Measurements from ENCODE around the gene TBC1D10A.

Gene TBC1D10A

DNA sequence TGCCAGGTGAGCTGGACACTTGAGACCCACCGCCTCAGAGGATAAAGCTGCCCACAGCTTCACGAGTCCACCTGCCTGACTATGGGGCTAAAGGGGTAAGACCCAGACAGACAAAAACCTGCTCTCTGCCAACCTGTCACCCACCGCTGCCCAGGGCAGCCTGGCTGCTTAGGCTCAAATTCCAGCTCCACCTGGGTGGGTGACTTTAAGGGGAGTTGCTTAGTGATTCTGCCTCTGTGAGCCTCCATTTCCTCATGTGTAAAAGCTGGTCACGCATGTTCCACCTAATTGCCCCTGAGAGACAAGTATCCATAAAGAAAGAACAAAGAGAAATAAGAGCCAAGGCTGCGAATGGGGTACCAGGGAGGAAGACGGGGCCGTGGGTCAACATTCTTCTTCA, 33.7 kb downstream of the TBC1D10A start:
- TF ChIP-seq, protein P1, sequence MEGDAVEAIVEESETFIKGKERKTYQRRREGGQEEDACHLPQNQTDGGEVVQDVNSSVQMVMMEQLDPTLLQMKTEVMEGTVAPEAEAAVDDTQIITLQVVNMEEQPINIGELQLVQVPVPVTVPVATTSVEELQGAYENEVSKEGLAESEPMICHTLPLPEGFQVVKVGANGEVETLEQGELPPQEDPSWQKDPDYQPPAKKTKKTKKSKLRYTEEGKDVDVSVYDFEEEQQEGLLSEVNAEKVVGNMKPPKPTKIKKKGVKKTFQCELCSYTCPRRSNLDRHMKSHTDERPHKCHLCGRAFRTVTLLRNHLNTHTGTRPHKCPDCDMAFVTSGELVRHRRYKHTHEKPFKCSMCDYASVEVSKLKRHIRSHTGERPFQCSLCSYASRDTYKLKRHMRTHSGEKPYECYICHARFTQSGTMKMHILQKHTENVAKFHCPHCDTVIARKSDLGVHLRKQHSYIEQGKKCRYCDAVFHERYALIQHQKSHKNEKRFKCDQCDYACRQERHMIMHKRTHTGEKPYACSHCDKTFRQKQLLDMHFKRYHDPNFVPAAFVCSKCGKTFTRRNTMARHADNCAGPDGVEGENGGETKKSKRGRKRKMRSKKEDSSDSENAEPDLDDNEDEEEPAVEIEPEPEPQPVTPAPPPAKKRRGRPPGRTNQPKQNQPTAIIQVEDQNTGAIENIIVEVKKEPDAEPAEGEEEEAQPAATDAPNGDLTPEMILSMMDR (IDR thresholded peaks at IDR 0.05; ENCODE audit: low read depth, low read length) = no peak
- H3K4me3 ChIP-seq (ENCODE audit: low read depth, low read length) = no peak overlapping the region

DNA sequence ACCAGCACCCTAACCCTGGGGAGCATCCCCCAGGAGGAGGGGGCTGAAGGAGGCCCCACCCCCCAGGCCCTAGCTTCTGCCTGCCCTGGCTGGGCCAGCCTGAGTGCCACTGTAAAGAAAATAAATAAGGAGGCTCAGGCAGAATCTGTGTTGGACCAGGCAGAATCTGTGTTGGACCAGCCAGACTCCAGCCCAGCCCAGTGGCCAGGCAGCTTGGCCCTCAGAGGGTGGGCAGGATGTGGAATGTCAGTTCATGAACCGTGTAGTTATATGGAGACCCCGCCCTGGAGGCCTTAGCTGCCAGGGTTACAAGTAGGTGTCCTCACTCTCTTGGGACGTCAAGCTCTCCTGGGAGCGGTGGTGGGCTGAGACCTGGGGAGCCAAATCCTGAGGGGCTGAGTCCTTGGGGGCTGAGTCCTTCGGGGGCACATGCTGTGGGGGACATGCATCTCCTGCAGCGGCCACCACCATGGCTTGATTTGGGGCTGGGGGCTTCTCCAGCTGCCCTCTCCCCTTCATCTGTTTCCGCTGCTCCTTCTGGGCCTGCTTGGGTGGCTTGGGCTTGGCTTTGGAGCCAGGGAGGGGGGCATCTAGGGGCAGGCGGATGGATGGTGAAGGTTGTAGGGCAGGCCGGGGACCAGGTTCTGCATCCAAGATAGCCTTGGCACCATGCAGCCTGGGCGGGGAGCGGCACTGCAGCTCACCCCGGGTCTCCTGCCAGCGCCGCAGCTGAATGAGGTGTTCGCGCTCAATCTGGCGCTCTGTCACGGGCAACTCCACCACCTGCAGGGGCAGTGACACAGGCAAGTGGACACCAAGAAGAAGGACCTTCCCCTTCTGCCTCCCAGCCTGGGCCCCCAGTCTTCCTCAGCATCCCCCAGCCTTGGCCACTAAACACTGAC, 34.4 kb downstream of the TBC1D10A start:
- no peak overlapping the region for H3K4me3 ChIP-seq (ENCODE audit: low read depth, low read length)
- TF ChIP-seq, protein P1 (IDR thresholded peaks at IDR 0.05; ENCODE audit: low read depth, low read length) = no peak

DNA sequence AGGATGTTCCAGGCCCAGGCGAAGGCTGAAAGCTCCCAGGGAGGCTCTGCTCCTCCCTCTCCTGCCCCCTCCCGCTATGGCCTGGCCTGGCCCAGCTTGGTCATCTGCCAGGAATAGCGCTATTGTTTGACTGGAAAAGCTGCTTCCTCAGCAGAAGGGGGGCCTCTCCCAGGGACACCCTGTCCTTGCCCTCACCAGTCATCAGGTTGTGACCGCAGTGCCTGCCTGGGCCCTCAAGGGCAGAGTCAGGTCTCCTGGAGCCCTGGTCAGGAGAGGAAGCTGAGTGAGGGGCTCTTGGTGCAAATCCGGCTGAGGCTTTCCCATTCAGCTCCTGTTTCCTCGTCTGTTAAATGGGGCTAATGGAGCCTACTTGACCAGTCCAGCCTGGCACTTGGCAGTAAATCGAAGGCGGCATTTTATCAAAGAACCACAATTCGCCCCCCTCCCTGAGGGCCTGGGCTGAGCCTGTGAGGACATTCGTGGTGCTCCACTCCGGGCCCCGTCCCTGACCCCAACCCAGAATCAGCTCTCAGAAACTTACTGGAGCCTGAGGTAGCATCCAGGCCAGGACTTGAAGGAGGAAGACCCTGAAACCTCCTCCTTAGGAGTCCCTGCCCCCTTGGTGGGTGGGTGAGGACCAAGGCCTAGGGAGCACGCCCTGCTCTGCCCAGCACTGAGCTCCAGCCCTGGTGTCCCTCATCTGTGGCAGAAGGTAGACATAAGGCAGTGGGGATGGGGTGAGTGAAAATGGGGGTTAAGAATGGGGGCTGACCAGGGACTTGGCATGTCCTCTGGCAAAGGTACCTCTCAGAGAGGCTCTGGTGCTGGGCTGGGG, 35.5 kb downstream of the TBC1D10A start:
- TF ChIP-seq, protein P1 (IDR thresholded peaks at IDR 0.05; ENCODE audit: low read depth, low read length) = no peak
- no peak overlapping the region for H3K4me3 ChIP-seq (ENCODE audit: low read depth, low read length)

DNA sequence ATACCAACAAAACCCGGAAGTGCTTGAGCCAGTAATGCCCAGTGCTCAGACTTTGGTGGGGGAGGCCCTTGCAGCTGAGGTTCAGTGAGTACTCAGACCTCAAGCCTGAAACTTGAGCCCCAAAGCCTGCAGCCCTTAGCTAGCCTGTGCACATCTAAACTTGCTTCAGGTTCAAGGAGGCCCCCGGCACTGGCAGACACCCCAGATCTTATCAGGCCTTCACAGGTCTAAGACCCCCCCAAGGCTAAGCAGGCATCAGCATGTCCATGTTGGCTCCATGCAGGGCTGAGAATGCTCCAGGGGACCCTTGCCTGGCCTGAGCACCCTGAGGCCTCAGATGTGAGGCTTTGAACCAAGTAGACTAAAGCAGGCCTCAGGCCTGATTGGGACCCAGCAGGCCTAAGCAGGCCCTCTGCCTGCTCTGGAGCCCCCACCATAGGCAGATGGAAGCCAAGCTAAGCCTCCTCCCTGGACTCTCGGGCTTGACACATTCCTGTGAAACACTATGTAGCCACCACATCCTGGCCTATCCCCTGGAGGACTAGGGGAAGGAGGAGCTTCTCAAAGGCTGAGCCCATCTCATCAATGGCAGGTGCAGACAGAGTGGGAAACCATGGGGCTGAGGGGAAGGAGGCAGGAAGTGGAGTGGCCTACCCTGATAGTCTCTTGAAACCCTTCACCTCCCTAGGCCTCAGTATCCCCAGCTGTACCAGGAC, 36.2 kb downstream of the TBC1D10A start:
- H3K4me3 ChIP-seq (ENCODE audit: low read depth, low read length) = no peak overlapping the region; the same call in 1 of the 2 replicates
- TF ChIP-seq, protein P1 (IDR thresholded peaks at IDR 0.05; ENCODE audit: low read depth, low read length) = no peak

DNA sequence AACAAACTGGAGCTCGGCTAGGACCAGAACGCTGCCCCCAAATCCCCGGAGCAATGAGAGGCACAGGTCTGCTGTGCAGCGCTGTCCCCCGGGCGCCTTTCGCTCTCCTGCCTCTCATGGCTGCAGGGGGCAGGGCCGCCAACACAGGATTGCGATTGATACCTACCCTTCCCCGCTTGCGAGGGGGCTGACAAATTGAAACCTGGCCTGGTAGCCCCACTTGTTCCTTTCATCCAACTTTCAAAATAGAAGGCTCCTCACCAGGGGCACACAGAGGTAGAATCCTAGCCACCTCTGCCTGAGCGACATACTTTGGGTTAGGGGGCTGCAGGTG, 36.8 kb downstream of the TBC1D10A start:
- peak overlapping the region; percentile 51 for H3K4me3 ChIP-seq (ENCODE audit: low read depth, low read length)
- TF ChIP-seq, protein P1 (IDR thresholded peaks at IDR 0.05; ENCODE audit: low read depth, low read length) = no peak

DNA sequence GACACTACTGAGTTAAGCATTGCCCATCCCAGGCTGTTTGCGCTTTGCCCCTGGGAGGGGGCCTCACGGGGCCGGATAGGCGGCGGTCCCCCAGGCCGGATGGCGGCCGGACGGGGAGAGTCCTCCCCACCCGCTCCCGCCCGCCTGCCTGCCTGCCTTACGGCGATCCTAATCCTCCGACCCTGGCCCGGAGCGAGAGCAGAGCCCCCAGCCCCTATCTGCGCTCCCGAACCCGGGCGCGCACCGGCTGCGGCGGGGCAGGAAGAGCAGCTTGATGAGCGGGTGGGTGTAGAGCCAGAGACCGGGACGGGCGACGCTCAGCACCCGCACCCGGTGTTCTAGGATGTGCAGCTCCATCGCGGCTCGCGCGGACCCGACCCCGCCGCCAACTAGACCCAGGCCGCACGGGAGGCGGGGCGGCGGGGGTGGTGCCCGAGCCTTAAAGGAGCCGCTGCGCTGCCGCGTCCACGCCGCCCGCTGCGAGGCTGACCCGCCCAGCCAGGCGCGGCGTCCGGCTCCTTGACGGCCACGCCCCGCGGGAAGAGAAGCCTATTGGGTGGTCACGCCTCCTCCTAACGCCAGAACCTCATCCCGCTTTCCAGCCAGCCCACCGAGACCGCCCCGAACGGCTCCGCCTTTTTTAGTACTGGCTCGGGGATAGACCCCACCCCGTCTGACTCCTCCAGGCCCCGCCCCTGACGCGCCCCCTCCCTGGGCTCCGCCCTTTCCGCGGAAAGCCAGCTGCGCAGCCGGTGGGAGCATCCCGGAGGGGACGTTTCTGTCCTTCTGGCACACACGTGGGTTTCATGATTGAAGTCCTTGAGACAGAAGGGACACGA, 37.4 kb downstream of the TBC1D10A start, which contains the start of gene CASTOR1:
Gene CASTOR1 (minus strand): TSS at position 365 of the 839 bp plus-strand sequence. CDS start 8 bp downstream, at position 357.
- H3K4me3 ChIP-seq (ENCODE audit: low read depth, low read length) = peak within 1 kb of the TSS; percentile 71
- TF ChIP-seq, protein P1 (IDR thresholded peaks at IDR 0.05; ENCODE audit: low read depth, low read length) = no peak

All from WI38 (cell line).